HG02970 (cell line): ENCODE data around the gene GPALPP1.
"Not testable (repeated sequence)": the region's sequence is repeated elsewhere in the genome, so short reads cannot be mapped to it uniquely, and the experiment has no call there.

ENCODE experiments used
- ATAC-seq: cut with Tn5 transposase; IDR thresholded peaks from one replicate; pipeline ENCODE4 v1.9.1; 2021; ENCODE audit warnings: mild to moderate bottlenecking, moderate library complexity, moderate number of reproducible peaks; ENCODE audit not compliant: unreplicated experiment, low FRiP score

Gene GPALPP1

DNA sequence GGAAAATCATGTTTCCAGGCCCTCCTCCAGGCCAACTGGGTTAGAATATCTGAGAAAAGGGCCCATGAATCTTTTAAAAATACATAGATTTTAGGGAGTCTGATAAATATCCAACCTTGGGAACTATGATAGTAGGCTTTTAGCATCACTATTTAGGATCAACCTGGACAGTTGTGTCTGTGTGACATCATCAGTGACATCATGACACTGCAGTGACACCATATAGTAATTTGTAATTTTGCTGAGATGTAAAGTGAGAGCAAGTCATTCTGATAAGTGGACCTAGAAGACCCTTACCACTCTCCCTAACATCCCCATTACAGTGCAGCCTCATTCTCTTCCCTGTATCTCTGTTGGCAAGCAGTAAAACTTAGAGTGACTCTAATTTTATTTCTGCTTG is 14.1 kb downstream of the GPALPP1 start:
- ATAC-seq, result no peak

DNA sequence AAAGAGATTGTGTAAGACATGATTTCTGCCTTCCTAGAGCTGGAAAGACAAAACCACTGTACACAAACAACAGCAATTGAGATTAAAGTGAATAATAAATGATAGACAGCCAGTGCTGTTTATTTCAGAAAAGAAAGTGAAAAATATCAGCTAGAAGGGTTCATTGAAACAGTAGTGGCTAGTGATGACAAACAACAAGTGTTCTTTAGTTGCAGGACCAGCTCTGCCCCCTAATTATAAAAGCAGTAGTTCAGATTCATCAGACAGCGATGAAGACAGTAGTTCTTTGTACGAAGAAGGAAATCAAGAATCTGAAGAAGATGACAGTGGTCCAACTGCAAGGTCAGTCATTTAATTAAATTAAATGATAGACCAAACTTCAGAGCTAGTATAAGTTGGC is 14.8 kb downstream of the GPALPP1 start:
- no peak for ATAC-seq

DNA sequence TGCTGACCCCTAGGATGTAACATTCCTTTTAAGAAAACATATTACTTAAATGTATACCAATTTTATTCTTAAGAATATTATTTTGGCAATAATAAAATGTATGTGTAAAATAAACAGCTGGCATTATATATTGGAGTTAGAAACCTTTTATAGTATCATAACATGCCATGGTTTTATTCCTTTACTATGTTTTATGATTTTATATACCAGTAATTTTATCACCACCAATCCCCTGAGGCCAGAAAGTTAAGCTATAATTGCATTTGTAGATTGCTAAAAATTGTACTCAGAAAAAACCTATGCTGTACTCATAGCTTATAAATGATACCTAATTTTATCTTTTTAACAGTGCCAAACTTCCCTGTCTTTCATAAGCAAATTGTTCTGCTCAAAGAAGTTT is 17.9 kb downstream of the GPALPP1 start:
- ATAC-seq, result no peak

DNA sequence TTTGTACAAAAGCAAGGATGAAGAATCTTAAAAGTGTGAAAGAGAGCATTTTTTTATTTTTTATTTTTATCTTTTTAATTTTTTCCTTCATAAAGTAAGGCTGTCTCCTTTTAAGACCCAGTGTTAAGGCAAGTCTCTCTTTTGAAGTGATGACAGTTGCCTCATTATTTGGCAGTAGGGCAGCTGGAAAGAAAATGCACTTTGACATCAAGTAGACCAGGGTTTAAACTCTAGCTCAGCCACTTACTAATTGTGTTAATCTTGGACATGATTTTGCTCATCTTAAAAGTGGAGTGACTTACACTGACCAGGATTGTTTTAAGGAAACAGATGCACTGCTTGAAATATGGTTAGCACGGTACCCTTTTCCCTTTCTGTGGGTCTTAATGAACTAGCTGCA is 18.5 kb downstream of the GPALPP1 start:
- ATAC-seq, result no peak

DNA sequence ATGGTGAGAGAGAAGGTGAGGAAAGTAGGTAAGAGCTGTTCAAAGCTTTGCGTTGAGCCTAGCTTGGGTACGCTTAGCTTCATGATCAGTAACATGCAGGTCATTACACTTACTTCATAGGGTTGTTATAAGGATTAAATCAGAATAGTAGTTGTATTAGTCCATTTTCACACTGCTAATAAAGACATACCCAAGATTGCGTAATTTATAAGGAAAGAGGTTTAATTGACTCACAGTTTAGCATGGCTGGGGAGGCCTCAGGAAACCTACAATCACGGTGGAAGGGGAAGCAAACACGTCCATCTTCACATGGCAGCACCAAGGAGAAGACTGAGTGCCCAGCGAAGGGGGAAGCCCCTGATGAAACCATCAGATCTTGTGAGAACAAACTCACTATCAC is 21.9 kb downstream of the GPALPP1 start:
- no peak for ATAC-seq

DNA sequence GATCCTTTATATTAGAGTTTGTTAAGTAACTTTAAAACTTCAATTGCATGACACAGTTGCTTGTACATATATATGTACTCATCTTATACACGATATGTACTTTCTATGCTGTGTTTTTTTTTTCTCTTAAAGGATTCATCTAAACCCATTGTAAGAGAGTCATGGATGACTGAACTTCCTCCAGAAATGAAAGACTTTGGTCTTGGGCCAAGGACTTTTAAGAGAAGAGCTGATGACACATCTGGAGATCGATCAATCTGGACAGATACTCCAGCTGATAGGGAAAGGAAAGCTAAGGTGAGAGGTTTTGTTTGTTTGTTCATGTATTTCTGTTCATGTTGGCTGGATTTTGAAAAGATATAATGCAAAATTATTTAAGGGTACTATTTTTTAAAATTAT is 26.0 kb downstream of the GPALPP1 start:
- no peak for ATAC-seq

DNA sequence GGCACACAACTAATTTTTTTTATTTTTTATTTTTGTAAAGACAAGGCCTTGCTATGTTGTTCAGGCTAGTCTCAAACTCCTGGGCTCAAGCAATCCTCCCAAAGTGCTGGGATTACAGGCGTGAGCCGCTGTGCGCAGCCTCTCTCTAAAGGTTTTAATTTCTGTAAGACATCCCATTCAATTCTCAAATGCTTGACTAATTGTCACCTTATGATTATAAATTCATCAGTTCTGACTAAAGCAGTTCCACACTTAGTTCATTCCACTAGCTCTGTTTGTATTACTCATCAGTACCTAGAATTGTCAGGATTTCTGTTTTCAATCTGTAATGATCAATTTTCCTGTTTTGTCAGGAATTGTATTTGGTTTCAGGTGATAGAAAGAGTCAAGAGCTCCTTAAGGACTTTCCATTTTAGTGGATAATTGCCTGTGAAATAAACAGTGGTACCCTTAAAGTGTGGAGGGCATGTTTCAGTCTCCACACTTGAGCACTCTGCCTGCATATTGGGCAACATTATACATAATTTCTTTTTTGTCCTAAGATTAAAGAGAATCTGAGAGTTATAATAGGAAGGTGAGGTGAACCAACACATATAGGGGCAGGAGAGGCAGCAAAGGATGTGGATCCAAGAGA is 27.6 kb downstream of the GPALPP1 start:
- no peak for ATAC-seq

DNA sequence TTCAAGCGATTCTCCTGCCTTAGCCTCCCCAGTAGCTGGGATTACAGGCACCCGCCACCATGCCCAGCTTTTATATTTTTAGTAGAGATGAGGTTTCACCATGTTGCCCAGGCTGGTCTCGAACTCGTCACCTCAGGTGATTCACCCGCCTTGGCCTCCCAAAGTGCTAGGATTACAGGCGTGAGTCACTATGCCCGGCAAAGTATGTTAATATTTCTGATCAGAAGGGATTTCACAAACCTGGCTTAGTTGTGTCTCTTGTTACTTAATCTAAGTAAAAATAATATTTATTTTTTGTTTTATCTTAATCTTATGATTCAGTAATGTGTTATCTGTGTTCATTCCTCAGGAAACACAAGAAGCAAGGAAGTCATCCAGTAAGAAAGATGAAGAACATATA is 30.6 kb downstream of the GPALPP1 start:
- not testable (repeated sequence) for ATAC-seq

DNA sequence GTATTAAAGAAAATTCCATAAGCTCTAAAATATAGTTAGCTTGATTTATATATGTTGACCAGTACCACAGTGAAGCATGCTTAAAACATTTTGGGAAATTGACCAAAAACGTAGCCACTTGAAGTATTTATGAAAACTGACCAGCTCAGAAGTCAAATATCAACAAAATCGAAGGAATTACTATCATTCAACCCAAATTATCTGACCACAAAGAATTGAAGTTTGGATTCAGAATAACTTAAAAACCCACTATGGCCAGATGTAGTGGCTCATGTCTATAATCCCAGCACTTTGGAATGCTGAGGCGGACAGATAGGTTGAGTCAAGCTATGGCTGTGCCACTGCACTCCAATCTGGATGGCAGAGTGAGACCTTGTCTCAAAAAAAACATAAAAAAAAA is 31.9 kb downstream of the GPALPP1 start:
- no peak for ATAC-seq

DNA sequence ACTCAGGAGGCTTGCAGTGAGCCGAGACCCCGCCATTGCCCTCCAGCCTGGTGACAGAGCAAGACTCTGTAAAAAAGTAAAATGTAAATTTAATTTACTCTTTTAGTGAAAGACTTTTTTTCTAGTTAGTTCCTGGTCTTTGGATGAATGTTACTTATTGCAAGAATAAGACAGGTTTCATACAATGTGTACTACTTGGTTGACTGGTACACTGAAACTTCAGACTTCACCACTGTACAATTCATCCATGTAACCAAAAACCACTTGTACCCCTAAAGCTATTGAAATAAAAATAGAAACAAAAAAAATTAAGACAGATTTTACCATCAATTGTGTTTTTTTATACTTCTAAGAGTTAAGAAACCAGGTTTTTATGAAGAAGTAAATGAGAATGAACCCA is 35.5 kb downstream of the GPALPP1 start:
- no peak for ATAC-seq

DNA sequence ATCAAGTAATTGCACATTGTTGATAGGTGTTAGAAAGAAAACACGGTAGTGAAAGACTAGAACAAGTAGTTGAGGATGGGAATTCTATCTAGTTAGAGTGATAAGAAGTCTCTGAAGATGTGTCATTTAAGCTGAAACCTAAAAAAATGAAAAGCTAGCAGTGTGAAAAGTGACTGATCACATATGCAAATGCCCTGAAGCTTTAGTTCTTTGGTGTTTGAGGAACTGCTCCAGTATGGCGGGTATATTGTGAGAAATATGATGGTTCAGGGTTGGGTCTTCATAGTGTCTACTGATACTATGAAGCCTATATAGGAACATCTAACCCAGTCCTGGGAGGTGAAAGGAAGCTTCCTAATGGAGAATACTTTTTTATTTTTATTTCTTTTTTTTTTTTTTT is 45.0 kb downstream of the GPALPP1 start:
- ATAC-seq, result no peak

DNA sequence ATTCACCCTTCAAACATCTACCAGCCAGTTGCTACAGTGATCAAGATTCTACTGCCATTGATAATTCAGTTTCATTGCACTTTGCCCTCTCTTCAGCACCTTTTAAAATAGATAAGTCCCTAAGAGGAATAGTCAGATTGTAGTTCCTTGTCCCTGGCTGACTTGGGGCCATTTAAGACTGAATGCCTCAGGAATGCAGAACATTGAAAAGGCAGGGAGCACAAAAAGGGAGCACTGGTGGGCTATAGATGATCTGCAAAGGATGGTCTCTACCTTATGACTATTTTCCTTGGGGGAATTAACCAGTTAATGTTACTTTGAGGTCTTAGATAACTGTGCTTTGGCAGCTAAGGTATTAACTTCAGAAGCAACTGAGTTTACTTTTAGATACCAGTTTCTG is 46.9 kb downstream of the GPALPP1 start:
- ATAC-seq, result no peak

DNA sequence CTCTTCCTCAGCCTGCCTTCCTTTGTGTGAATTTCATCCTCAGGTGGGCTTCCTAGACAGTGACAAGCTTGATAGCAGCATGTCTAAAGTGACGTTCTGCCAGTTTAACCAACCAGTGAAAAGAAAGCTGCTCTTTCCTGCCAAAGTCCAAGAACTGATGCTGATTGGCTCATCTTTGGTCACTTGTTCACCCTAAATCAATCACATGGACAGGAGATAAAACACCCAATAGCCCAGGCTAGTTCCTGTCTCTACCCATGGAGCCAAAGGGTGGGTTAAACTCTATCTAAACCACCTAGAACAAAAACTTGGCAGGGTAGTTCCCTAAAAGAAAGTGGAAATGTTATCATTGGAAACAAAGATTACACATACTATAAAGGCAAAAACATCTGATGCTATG is 50.8 kb downstream of the GPALPP1 start:
- ATAC-seq, result no peak

DNA sequence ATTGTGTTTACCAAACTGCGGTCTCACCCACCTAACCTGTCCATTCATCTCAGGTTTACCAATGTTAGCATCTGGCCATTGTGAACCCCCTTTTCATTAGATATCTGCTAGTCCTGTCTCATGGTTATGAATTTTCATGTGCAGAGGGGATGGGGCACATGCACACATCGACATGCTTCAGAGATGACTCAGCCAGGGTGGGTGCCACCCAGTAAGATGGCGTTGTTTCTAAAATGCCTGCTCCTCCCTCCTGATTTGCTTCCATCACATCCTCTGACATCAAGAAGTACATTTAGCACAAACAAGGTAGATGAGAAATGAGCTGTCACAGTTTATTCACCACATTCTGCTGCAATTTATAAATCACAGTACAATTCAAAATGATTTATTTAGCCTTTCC is 51.3 kb downstream of the GPALPP1 start:
- ATAC-seq, result no peak

DNA sequence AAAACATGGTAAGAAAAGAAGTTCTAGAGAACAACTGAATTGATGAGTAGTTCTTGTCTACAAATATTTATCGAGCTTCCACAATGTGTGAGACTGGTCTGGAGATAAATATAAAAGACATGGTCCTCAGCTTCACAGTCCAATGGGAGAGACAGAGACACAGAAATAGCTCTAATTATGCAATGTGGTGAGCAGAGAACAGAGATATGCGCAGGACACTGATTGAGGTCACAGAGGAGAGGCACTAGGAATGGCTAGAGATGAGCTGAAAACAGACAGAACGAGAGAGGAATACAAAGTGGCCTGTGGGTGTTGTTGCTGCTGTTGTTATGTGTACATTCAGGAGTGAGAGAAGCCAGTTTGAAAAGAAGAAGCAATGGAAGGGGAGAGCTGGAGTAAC is 53.2 kb downstream of the GPALPP1 start:
- ATAC-seq, result no peak

DNA sequence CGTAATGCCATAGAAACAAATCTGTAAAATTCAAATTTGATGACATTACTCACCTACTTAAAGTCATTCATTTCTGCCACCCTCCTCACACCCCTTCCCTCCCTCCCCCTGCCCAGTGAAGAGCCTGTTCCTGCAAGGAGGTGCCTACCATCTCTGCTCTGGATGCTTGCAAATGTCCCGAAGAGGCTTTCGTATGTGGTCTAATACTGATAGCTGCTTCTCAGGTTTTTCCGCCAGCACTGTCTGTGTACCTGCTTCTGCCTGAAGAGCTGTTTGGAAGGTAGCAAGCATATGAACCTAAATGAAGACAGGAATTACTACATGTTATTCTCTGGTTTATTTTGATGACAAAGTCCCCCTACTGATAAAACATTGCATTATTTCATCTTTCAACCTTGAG is 57.1 kb downstream of the GPALPP1 start:
- no peak for ATAC-seq

DNA sequence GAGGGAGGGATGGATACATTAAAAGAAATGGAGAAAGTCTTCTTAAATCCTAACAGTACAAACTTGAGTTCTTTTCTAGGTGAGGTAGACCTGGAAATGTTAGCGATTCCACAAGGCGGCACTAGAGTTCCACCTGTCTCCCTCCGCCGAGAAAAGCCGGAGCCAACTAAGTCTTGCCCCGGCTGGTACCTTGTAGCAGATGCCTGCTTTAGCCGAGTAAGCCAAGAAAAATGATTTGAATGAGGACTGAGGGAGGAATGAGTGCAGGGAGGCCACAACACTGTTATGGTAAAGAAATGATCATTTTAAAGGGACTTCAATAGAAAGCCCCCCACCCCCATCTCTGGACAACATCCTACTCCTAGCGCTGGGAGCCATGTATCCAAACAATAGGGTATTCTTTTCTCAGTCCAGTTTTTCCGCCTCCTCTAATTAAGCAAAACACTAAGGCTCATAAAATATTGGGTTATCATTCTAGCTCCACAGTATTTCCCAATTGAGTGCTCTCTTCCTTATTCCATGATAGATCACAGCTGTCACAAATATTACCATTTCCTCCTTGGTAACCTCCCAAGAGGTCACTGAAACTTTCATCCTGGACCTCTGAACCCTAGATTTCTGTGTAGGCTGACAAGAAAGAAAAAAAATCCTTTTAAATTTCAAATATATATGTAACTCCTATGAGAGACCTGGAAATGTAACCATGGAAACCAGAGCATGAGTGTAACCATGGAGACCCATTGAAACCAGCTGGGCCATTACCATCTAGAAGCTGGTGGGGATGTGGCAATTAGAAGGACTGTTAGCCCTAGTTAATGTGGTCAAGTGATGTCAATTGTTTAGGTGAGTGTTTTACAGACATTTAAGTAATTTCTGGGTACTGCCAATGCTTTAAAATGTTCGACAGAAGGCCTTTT is 58.3 kb downstream of the GPALPP1 start:
- no peak for ATAC-seq

DNA sequence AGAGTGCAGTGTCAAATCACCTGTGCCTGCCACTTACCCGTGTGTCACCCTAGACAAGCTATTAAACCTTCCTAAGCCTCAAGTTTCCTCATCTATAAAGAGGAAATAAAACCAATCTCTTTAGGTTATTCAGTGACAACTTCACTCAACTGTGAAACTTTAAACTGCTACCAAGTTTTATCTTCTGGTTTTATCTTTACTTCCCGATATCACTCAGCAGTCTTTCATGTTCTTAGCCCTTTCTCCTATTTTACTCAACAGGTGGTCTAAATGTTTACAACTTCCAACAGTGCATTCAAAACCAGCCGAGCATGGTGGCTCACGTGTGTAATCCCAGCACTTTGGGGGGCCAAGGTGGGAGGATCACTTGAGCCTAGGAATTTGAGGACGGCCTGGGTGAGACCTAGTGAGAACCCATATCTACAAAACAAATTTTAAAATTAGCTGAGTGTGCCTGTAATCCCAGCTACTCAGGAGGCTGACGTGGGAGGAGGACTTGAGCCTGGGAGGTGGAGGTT is 59.6 kb downstream of the GPALPP1 start:
- ATAC-seq, result no peak

DNA sequence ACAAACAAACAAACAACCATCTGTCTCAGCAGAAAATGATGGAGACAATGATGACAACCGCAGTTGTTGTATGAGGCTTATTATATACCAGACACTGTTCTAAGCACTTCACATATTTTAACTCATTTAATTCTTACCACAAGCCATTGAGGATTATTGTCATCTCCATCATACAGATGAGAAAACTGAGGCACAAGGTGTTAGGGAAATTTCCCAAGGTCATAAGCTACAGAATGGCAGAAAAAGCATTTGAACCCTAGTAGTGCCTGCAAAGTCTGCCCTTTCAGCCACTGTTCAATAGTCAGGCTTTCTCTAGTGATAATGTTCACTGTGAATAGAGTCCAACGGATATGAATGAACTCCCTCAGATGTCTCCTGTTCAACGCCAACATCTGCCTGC is 60.1 kb downstream of the GPALPP1 start:
- no peak for ATAC-seq

DNA sequence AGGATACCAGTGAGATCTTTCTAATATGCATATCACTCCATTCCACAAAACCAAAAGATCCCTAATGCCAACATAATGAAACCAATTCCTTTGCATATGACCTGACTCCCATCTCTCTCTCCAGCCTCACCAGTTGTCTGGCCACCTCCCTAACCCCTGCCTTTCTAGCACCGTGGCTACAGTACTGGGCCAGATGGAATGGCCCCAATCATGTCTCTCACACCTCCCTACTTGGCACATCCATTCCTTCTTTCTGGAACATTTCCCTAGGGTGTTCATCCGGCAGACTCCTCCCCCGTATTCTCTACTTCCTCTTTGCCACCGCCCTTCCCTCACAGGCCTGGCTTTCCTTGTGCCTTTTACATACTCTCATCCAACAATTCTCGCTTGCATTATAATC is 62.0 kb downstream of the GPALPP1 start:
- no peak for ATAC-seq

DNA sequence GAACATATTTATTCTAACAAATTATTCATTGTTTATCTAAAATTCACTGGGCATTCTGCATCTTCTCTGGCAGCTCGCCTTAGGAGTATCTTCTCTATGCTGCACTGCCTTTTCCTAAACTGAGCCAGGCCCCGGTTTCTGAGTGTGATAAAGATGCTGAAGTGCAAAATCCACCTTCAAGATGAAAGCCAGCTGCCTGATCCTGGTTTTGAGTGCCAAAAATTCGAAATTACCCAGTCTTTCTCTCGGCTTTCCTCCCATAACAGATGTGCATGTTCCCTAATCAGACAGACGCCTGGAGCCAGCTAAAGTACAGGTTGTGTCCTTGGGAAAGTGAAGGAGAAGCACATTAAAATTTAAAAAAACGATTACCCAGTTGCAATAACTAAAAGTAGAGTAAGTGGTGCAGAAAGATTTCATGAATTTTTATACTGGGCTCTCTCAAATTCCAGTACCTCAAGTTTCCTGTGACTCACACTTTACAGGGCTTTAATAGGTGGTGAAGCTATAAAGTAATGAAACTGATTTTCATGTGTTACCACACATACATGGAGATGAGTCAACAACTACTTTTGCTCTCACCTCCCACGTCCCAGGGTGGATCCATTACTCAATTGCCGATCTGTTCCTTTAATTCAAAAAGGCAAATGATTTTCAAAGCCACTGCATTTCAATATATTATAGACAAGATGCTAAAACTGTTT is 66.0 kb downstream of the GPALPP1 start:
- no peak for ATAC-seq
